OCI-LY7 (cell line): ENCODE data around the gene STAG1.

Experiments used
- EZH2phosphoT487 ChIP-seq: fragments of 200-600 bp; sonication (generic); IDR thresholded peaks from 2 replicates; pipeline ENCODE4 v1.6.1; 2018; ENCODE audit warnings: low read depth, borderline replicate concordance, mild to moderate bottlenecking, mixed run types, antibody characterized with exemption, low read length, moderate library complexity, mixed read lengths
- TF ChIP-seq, protein P1 (sequence below): fragments of 200-600 bp; sonication (generic); conservative IDR thresholded peaks from 2 replicates; pipeline ENCODE4 v1.5.1; 2014; ENCODE audit warnings: mild to moderate bottlenecking, antibody characterized with exemption, low read length, moderate library complexity, mixed read lengths

DNA sequence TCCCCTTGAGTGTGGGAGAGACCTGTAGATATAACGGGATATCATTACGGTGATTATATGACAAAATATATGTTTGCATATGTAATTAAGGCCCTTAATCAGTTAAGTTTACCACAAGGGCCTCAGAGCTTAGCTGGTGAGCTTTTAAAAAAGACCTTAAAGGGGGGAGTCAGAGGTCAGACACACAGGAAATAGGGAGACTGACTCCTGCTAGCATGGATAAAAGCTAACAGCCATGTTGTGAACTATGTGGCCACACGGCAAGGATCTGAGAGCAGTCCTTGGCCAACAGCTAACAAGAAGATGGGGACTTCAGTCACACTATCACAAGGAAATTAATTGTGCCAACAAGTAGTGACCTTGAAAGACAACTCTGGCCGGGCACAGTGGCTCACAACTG is 3.1 kb downstream of the STAG1 start:
- TF ChIP-seq, protein P1, sequence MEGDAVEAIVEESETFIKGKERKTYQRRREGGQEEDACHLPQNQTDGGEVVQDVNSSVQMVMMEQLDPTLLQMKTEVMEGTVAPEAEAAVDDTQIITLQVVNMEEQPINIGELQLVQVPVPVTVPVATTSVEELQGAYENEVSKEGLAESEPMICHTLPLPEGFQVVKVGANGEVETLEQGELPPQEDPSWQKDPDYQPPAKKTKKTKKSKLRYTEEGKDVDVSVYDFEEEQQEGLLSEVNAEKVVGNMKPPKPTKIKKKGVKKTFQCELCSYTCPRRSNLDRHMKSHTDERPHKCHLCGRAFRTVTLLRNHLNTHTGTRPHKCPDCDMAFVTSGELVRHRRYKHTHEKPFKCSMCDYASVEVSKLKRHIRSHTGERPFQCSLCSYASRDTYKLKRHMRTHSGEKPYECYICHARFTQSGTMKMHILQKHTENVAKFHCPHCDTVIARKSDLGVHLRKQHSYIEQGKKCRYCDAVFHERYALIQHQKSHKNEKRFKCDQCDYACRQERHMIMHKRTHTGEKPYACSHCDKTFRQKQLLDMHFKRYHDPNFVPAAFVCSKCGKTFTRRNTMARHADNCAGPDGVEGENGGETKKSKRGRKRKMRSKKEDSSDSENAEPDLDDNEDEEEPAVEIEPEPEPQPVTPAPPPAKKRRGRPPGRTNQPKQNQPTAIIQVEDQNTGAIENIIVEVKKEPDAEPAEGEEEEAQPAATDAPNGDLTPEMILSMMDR: no peak
- no peak for TF ChIP-seq EZH2phosphoT487
